ENCODE results near the gene KIAA1755. TPM values are rescaled to one million over a fixed set of nuclear protein-coding genes. Genes with fewer than 3 reads are reported as not detected.
A peak's percentile ranks its signal among the peaks of the same experiment; 100 is the strongest.

Gene KIAA1755
- total RNA-seq, 1 donor from 2014 or later: 7.0 TPM

DNA sequence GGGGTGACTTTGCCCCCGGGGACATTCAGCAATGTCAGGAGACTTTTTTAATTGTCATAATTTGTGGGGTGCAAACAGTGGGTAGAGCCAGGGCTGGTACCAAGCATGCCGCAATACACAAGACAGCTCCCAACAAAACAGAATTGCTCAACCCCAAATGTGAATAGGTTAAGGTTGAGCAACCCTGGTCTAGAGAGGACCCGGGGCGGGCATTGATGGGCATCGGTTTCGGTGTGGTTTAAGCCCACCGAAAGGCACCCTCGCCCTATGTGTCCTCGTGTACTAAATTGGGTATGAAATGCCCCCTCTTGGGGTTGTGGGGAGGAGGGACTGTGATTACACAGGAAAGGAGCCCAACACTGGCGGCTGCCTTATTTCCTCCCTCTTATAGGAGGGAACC is 36.0 kb downstream of the KIAA1755 start:
- intact Hi-C loops (cut with DNase I): loop anchor here (5.0 to 10.0 kb wide), 2 partner anchors 98 to 660 kb away; no protein-coding TSS in a partner anchor

GRCh38 chr20:38223743-38224100 is 36.8 kb downstream of the KIAA1755 start:
- intact Hi-C loops (cut with DNase I): loop anchor here (5.0 to 10.0 kb wide), 2 partner anchors 99 to 659 kb away; no protein-coding TSS in a partner anchor
- peak; percentile 43 for DNase-seq (ENCODE audit: low spot score)

More for the DNA sequence above, 36.0 kb downstream of the KIAA1755 start:
- DNase-seq (ENCODE audit: low spot score): peak; percentile 63

- intact Hi-C loops (cut with DNase I): loop anchor here (1.0 to 10.0 kb wide), 3 partner anchors 99 to 658 kb away; no protein-coding TSS in a partner anchor
- DNase-seq (ENCODE audit: low spot score): peak; percentile 33
These were observed 37.4 kb downstream of the KIAA1755 start for GRCh38 chr20:38222923-38223742.

GRCh38 chr20:38222231-38222922 is 38.2 kb downstream of the KIAA1755 start:
- intact Hi-C loops (cut with DNase I): loop anchor here (1.0 to 10.0 kb wide), 3 partner anchors 100 to 658 kb away; no protein-coding TSS in a partner anchor
- peak; percentile 80 for DNase-seq (ENCODE audit: low spot score)

DNA sequence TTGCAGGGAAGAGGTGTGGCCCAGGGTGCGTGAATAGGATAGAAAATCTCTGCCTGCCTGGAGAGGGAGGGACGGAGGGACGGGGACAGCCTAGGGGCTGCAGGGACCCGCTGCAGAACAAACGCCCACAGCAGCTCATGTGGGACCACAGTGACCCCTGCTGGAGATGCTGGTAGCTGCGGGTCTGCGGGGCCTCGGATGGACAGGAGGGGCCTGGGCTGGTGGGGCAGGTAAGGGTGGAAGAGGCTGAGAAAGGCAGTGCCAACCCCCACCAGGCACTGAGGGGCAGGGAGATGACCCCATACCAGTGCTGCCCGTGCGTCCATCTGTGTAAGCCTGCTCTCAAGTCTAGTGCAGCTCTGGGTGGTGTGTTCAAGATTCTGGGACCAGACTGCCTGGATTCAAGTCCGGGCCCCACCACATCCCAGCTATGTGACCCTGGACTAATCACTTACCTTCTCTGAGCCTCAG is 39.4 kb downstream of the KIAA1755 start:
- intact Hi-C loops (cut with DNase I): loop anchor here (5.0 to 10.0 kb wide), 2 partner anchors 101 to 656 kb away; no protein-coding TSS in a partner anchor
- peak; percentile 88 for DNase-seq (ENCODE audit: low spot score)

GRCh38 chr20:38220587-38221118 is 39.9 kb downstream of the KIAA1755 start:
- intact Hi-C loops (cut with DNase I): loop anchor here (5.0 to 10.0 kb wide), 2 partner anchors 102 to 656 kb away; no protein-coding TSS in a partner anchor

DNA sequence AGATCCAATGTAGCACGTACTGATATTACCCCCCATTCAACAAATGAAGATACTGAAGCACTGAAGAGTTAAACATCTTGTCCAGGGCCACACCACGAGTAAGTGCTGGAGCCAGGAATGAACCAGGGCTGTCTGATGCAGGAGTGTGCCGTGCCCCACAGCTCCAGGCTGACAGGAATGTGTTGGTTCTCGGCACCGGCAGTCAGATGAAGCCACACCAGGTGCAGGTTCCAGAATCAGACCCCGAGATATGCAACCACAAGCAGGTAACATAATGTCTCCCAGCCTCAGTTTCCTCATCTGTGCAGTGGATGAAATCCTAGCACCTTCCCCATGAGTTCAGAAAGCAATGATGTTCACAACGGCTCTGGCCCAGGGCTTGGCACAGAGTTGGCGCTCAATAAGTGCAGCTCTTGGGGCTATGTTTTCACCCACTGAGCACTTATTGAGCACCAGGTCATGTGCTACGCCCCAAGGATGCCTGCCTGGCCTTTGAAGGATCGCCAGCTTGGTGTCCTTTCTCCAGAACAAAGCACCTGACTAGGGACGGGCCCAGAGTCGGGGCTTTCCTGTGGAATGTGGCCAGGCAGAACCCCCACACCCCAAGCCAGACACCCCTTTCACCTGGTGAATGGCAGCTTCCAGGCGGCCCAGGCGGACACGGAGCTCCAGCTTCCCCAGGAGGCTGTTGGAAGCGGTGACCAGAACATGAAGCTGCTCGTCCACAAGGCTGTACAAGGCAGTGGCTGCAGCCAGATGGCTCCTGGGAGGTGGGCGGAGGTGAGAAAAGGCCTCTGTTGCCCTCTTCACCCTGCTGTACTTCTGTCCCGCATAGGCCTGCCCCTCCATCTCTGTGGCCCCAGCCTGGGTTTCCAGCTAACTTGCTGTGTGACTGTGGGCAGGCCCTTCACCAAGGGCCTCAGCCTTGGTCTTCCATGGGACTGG is 41.3 kb downstream of the KIAA1755 start:
- intact Hi-C loops (cut with DNase I): loop anchor here (2.0 to 5.0 kb wide), 2 partner anchors 48 to 92 kb away; no protein-coding TSS in a partner anchor
- peak; percentile 66 for DNase-seq (ENCODE audit: low spot score)

More at GRCh38 chr20:38220587-38221118, 39.9 kb downstream of the KIAA1755 start:
- no peak for DNase-seq (ENCODE audit: low spot score)

GRCh38 chr20:38218566-38218885 is 42.0 kb downstream of the KIAA1755 start:
- DNase-seq (ENCODE audit: low spot score): peak; percentile 4
- intact Hi-C loops (cut with DNase I): loop anchor here (2.0 to 5.0 kb wide), 2 partner anchors 48 to 91 kb away; no protein-coding TSS in a partner anchor

DNA sequence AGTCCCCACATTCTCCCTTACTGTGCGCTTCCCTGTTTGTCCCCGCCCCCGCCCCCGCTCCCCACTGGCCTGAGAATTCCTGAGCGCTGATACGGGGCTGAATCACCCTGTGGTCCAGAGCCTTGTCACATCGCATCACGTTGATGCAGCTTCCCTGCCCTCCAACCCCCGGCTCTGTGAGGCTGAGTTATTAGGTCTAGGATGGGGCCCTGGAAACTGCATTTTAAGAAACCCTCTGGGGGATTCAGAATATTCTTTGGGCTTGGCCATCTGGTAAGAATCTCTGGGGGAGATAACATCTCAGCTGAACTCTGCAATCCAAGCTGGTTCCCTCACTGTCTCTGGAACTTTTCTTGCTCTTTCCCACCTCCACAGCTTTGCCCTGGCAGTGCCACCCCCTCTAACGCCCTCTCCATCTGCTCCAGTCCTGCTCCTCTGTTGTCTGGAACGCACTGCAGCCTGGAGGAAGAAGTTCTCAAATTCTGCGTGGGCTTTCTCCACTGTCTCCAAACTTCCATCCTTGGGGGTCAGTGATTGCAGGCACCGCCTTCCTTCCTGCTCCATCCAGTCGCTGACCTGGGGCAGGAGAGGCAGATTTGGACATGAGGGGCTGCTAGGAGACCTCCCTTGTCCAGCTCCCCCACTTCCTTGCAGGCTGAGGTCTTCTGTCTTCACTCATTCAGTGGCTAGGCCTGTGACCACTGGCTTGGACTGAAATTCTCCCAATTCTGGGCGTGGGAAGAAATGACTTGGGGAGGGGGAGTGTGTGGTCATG is 42.6 kb downstream of the KIAA1755 start:
- peak; percentile 80 for DNase-seq (ENCODE audit: low spot score)
- intact Hi-C loops (cut with DNase I): loop anchor here (2.0 to 5.0 kb wide), 2 partner anchors 47 to 91 kb away; no protein-coding TSS in a partner anchor

GRCh38 chr20:38216746-38217595 is 43.6 kb downstream of the KIAA1755 start:
- intact Hi-C loops (cut with DNase I): loop anchor here (5.0 kb wide), 1 partner anchor 90 kb away; no protein-coding TSS in a partner anchor
- DNase-seq (ENCODE audit: low spot score): peak; percentile 73

GRCh38 chr20:38216201-38216600 is 44.3 kb downstream of the KIAA1755 start:
- peak; percentile 53 for DNase-seq (ENCODE audit: low spot score)
- intact Hi-C loops (cut with DNase I): loop anchor here (5.0 kb wide), 1 partner anchor 89 kb away; no protein-coding TSS in a partner anchor

GRCh38 chr20:38215194-38216182 is 45.0 kb downstream of the KIAA1755 start:
- intact Hi-C loops (cut with DNase I): loop anchor here (5.0 kb wide), 1 partner anchor 88 kb away; no protein-coding TSS in a partner anchor

GRCh38 chr20:38214256-38215193 is 46.0 kb downstream of the KIAA1755 start:
- DNase-seq (ENCODE audit: low spot score): peak; percentile 26
- intact Hi-C loops (cut with DNase I): loop anchor here (5.0 kb wide), 1 partner anchor 87 kb away; no protein-coding TSS in a partner anchor

More at GRCh38 chr20:38215194-38216182, 45.0 kb downstream of the KIAA1755 start:
- DNase-seq (ENCODE audit: low spot score): peak; percentile 69

GRCh38 chr20:38213607-38213940 is 47.0 kb downstream of the KIAA1755 start:
- intact Hi-C loops (cut with DNase I): no loop called here
- no peak for DNase-seq (ENCODE audit: low spot score)

Measured in cardiac septum (tissue), 1 donor.